Measurements from ENCODE around the gene NEK5. TPM values are rescaled to one million over a fixed set of nuclear protein-coding genes. Genes with fewer than 3 reads are reported as not detected.

The NEK5 gene
- total and polyA plus RNA-seq, 2 of the 8 experiments (the other 6 are each of a cell fraction or from before 2014, with no cell fraction given), result 0.12 to 0.35 TPM

DNA sequence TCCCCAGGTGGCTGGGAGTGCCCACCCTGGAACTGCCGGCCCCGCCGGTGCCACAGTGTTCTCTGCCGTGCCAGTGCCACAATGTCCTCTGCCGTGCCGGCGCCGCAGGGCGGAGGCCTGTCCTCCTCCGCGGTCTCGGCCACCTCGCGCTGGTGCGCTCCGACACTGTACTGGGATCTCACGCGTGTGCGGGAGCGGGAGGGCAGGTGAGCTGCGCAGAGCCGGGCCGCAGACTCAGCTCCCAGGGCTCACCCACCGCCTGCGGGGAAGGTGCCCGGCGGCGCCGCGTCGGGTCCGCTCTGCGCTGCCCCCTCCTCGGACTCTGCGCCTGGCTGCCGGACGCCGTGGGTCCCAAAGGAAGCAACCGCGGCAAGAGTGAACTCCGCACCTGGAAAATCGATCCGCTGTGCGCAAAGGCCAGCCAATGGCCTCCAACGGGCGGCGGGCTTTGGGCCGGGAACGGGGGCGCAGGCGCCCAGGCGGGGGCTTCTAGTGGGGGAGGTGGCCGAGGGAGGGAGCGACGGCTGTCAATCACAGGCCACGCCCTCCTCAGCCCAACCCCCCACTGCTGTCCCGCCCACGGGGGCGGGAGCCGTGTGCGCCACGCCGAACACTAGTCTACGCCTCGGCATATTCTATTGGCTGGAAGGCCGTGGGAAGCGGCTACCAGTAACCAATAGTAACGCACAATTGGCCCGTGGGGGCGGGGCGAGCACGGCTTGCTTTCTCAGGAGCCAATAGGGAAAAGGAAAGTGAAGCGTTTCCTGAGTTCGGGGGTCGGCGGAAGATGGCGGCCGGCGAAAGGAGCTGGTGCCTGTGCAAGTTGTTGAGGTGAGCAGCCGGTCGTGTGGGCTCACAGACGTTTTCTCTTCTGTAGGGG lies 117.0 kb downstream of the NEK5 start, which contains the start of gene ALG11 (continued):
- TF ChIP-seq TAF7 (optimal IDR thresholded peaks at IDR 0.05; ENCODE audit: borderline replicate concordance, low read depth, low read length), result peak; percentile 70
- TF ChIP-seq KDM5A (IDR thresholded peaks at IDR 0.05; ENCODE audit: low read length), result peak; percentile 95
- TF ChIP-seq, protein P1, sequence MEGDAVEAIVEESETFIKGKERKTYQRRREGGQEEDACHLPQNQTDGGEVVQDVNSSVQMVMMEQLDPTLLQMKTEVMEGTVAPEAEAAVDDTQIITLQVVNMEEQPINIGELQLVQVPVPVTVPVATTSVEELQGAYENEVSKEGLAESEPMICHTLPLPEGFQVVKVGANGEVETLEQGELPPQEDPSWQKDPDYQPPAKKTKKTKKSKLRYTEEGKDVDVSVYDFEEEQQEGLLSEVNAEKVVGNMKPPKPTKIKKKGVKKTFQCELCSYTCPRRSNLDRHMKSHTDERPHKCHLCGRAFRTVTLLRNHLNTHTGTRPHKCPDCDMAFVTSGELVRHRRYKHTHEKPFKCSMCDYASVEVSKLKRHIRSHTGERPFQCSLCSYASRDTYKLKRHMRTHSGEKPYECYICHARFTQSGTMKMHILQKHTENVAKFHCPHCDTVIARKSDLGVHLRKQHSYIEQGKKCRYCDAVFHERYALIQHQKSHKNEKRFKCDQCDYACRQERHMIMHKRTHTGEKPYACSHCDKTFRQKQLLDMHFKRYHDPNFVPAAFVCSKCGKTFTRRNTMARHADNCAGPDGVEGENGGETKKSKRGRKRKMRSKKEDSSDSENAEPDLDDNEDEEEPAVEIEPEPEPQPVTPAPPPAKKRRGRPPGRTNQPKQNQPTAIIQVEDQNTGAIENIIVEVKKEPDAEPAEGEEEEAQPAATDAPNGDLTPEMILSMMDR (IDR thresholded peaks at IDR 0.05; ENCODE audit: control extremely low read depth in 1 of 3, insufficient read depth in 1 of 3, low read depth in 1 of 3, low read length in 3 of 3), result no peak; a peak in 1 of 4 replicates
- TF ChIP-seq, protein P2, sequence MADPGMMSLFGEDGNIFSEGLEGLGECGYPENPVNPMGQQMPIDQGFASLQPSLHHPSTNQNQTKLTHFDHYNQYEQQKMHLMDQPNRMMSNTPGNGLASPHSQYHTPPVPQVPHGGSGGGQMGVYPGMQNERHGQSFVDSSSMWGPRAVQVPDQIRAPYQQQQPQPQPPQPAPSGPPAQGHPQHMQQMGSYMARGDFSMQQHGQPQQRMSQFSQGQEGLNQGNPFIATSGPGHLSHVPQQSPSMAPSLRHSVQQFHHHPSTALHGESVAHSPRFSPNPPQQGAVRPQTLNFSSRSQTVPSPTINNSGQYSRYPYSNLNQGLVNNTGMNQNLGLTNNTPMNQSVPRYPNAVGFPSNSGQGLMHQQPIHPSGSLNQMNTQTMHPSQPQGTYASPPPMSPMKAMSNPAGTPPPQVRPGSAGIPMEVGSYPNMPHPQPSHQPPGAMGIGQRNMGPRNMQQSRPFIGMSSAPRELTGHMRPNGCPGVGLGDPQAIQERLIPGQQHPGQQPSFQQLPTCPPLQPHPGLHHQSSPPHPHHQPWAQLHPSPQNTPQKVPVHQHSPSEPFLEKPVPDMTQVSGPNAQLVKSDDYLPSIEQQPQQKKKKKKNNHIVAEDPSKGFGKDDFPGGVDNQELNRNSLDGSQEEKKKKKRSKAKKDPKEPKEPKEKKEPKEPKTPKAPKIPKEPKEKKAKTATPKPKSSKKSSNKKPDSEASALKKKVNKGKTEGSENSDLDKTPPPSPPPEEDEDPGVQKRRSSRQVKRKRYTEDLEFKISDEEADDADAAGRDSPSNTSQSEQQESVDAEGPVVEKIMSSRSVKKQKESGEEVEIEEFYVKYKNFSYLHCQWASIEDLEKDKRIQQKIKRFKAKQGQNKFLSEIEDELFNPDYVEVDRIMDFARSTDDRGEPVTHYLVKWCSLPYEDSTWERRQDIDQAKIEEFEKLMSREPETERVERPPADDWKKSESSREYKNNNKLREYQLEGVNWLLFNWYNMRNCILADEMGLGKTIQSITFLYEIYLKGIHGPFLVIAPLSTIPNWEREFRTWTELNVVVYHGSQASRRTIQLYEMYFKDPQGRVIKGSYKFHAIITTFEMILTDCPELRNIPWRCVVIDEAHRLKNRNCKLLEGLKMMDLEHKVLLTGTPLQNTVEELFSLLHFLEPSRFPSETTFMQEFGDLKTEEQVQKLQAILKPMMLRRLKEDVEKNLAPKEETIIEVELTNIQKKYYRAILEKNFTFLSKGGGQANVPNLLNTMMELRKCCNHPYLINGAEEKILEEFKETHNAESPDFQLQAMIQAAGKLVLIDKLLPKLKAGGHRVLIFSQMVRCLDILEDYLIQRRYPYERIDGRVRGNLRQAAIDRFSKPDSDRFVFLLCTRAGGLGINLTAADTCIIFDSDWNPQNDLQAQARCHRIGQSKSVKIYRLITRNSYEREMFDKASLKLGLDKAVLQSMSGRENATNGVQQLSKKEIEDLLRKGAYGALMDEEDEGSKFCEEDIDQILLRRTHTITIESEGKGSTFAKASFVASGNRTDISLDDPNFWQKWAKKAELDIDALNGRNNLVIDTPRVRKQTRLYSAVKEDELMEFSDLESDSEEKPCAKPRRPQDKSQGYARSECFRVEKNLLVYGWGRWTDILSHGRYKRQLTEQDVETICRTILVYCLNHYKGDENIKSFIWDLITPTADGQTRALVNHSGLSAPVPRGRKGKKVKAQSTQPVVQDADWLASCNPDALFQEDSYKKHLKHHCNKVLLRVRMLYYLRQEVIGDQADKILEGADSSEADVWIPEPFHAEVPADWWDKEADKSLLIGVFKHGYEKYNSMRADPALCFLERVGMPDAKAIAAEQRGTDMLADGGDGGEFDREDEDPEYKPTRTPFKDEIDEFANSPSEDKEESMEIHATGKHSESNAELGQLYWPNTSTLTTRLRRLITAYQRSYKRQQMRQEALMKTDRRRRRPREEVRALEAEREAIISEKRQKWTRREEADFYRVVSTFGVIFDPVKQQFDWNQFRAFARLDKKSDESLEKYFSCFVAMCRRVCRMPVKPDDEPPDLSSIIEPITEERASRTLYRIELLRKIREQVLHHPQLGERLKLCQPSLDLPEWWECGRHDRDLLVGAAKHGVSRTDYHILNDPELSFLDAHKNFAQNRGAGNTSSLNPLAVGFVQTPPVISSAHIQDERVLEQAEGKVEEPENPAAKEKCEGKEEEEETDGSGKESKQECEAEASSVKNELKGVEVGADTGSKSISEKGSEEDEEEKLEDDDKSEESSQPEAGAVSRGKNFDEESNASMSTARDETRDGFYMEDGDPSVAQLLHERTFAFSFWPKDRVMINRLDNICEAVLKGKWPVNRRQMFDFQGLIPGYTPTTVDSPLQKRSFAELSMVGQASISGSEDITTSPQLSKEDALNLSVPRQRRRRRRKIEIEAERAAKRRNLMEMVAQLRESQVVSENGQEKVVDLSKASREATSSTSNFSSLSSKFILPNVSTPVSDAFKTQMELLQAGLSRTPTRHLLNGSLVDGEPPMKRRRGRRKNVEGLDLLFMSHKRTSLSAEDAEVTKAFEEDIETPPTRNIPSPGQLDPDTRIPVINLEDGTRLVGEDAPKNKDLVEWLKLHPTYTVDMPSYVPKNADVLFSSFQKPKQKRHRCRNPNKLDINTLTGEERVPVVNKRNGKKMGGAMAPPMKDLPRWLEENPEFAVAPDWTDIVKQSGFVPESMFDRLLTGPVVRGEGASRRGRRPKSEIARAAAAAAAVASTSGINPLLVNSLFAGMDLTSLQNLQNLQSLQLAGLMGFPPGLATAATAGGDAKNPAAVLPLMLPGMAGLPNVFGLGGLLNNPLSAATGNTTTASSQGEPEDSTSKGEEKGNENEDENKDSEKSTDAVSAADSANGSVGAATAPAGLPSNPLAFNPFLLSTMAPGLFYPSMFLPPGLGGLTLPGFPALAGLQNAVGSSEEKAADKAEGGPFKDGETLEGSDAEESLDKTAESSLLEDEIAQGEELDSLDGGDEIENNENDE (IDR thresholded peaks at IDR 0.05; ENCODE audit: insufficient replicate concordance, low read length), result no peak
- peak; percentile 96 for TF ChIP-seq SP1 (IDR thresholded peaks at IDR 0.05; ENCODE audit: low read depth, low read length)
- peak; percentile 96 for TF ChIP-seq SP4 (IDR thresholded peaks at IDR 0.05; ENCODE audit: low read length)
- no peak for TF ChIP-seq ZNF274 (IDR thresholded peaks at IDR 0.05; ENCODE audit: borderline replicate concordance, extremely low read depth, low read length)

Data from H1 (cell line).